Choroid plexus epithelial cell (primary cell): ENCODE measurements around the gene TPCN2.
A peak's percentile ranks its signal among the peaks of the same experiment; 100 is the strongest.

Experiments
- DNase-seq: peaks from one replicate; pipeline ENCODE4 v3.0.0-alpha.2; 2010; ENCODE audit warnings: low read depth
- H3K4me3 ChIP-seq: 2 replicates; pipeline ENCODE4 v1.5.1; 2011; ENCODE audit warnings: low read depth, mild to moderate bottlenecking, control low read depth, low read length, moderate library complexity
- CTCF ChIP-seq: conservative IDR thresholded peaks from 2 replicates; pipeline ENCODE4 v1.5.1; 2011; ENCODE audit warnings: low read depth, mild to moderate bottlenecking, control low read depth, inconsistent platforms, low read length, moderate library complexity

TPCN2 gene

GRCh38 chr11:69005631-69006368 lies 42.9 kb upstream of the TPCN2 start:
- no peak for TF ChIP-seq CTCF
- H3K4me3 ChIP-seq: no peak overlapping the region
- DNase-seq: no peak

- TF ChIP-seq CTCF: no peak
- no peak for DNase-seq
- H3K4me3 ChIP-seq: no peak overlapping the region
Observed at GRCh38 chr11:69006816-69007215, 41.9 kb upstream of the TPCN2 start.

GRCh38 chr11:69007975-69008381 lies 40.8 kb upstream of the TPCN2 start:
- TF ChIP-seq CTCF: no peak
- DNase-seq: no peak
- no peak overlapping the region for H3K4me3 ChIP-seq

GRCh38 chr11:69008737-69009440 lies 39.8 kb upstream of the TPCN2 start:
- no peak overlapping the region for H3K4me3 ChIP-seq
- TF ChIP-seq CTCF: no peak
- peak; percentile 95 for DNase-seq

GRCh38 chr11:69009441-69010211 lies 39.1 kb upstream of the TPCN2 start:
- no peak for DNase-seq
- no peak overlapping the region for H3K4me3 ChIP-seq

GRCh38 chr11:69010361-69010891 lies 38.3 kb upstream of the TPCN2 start:
- no peak for DNase-seq
- no peak for TF ChIP-seq CTCF
- H3K4me3 ChIP-seq: peak overlapping the region; percentile 41

More at GRCh38 chr11:69009441-69010211, 39.1 kb upstream of the TPCN2 start:
- TF ChIP-seq CTCF: no peak
